Panc1 (cell line): Measurements from ENCODE around the gene SMIM22. TPM values are rescaled to one million over a fixed set of nuclear protein-coding genes. Genes with fewer than 3 reads are reported as not detected.

Experiments
- ATAC-seq: fragments of 200-7000 bp; cut with Tn5 transposase; 2 replicates; pipeline ENCODE4 v1.9.1; 2020; ENCODE audit warnings: mild to moderate bottlenecking, moderate library complexity
- BruUV-seq: library from RNA; stranded (reverse); fragments of 400-500 nt; replicated peaks from 2 replicates; lab custom pipeline; 2021; lab: Mats Ljungman, UMichigan
- CTCF ChIA-PET: fragments of 300-600 bp; sonication (Branson Sonifier 250); formaldehyde crosslinking; loops from one replicate; lab custom pipeline; 2022; ENCODE audit warnings: antibody characterized with exemption; lab: Charles Lee
- POLR2A ChIA-PET: fragments of 300-600 bp; sonication (Branson Sonifier 250); formaldehyde crosslinking; loops from one replicate; lab custom pipeline; 2022; ENCODE audit warnings: antibody characterized with exemption; lab: Charles Lee
- DNase-seq: peaks from one replicate; pipeline ENCODE4 v3.0.0-alpha.2; 2010; ENCODE audit warnings: low read depth, low spot score
- H3K27ac ChIP-seq: 2 replicates; pipeline ENCODE4 v1.5.1; 2011; ENCODE audit warnings: mild to moderate bottlenecking, low read length, inconsistent platforms
- H3K27me3 ChIP-seq: fragments of 200-500 bp; sonication (Bioruptor generic); 2 replicates; pipeline ENCODE4 v1.6.0; 2014; ENCODE audit warnings: low read length, inconsistent platforms; ENCODE audit not compliant: control insufficient read depth, insufficient read depth
- H3K36me3 ChIP-seq: fragments of 200-500 bp; sonication (Bioruptor generic); 2 replicates; pipeline ENCODE4 v1.5.1; 2014; ENCODE audit warnings: inconsistent platforms, mild to moderate bottlenecking, low read length, moderate library complexity; ENCODE audit not compliant: control insufficient read depth, insufficient read depth
- H3K4me1 ChIP-seq: 2 replicates; pipeline ENCODE4 v1.5.1; 2011; ENCODE audit warnings: inconsistent platforms, mild to moderate bottlenecking, low read length, moderate library complexity; ENCODE audit not compliant: control insufficient read depth, insufficient read depth
- H3K4me3 ChIP-seq, 2 experiments: 2 replicates each; pipeline ENCODE4 v1.5.1; 2011 to 2012; ENCODE audit warnings: low read depth in 2 of 2, low read length in 2 of 2, mild to moderate bottlenecking in 2 of 2, inconsistent platforms in 1 of 2, moderate library complexity in 1 of 2
- H3K9me3 ChIP-seq: fragments of 200-500 bp; sonication (Bioruptor generic); 2 replicates; pipeline ENCODE4 v1.5.1; 2014; ENCODE audit warnings: low read depth, mild to moderate bottlenecking, inconsistent platforms, low read length, moderate library complexity; ENCODE audit not compliant: control insufficient read depth, insufficient read depth
- POLR2AphosphoS5 ChIP-seq: IDR thresholded peaks from 2 replicates; pipeline ENCODE4 v1.6.1; 2012; ENCODE audit warnings: mild to moderate bottlenecking, low read depth, low read length, moderate library complexity
- SIN3A ChIP-seq: IDR thresholded peaks from 2 replicates; pipeline ENCODE4 v1.6.1; 2012; ENCODE audit warnings: low read depth, mild to moderate bottlenecking, low read length, moderate library complexity, borderline replicate concordance; ENCODE audit not compliant: insufficient read depth
- TCF7L2 ChIP-seq: IDR thresholded peaks from 2 replicates; pipeline ENCODE4 v1.6.1; 2011; ENCODE audit warnings: mild to moderate bottlenecking, low read depth, low read length, inconsistent platforms
- in situ Hi-C: cut with HindIII; loops from 2 replicates; pipeline ENCODE4 v1.10.0; 2016; ENCODE audit warnings: low sequenced_read_pairs, low pct_unique_long_range_greater_than_20kb
- intact Hi-C: fragments of 100-400 bp; cut with micrococcal nuclease; formaldehyde crosslinking; loops from one replicate; pipeline ENCODE4 v1.10.0; 2022; ENCODE audit not compliant: unreplicated experiment
- total RNA-seq: library from RNA; stranded (reverse); gene quantifications from one replicate; pipeline ENCODE4 v1.2.1, GENCODE V29; 2021; ENCODE audit not compliant: unreplicated experiment
- TF ChIP-seq, protein P1 (sequence below), 2 experiments: IDR thresholded peaks; 2 replicates each; pipeline ENCODE4 v1.6.1; 2011 to 2012; ENCODE audit warnings: low read depth in 2 of 2, control low read depth in 1 of 2, low read length in 1 of 2, mild to moderate bottlenecking in 1 of 2, moderate library complexity in 1 of 2; ENCODE audit not compliant: insufficient read depth in 1 of 2
- TF ChIP-seq, protein P2 (sequence below): fragments of 450-650 bp; IDR thresholded peaks from 2 replicates; pipeline ENCODE4 v1.5.1; 2017; ENCODE audit warnings: mild to moderate bottlenecking

SMIM22 gene
- total RNA-seq, 1 experiment from 2014 or later, result not detected

DNA sequence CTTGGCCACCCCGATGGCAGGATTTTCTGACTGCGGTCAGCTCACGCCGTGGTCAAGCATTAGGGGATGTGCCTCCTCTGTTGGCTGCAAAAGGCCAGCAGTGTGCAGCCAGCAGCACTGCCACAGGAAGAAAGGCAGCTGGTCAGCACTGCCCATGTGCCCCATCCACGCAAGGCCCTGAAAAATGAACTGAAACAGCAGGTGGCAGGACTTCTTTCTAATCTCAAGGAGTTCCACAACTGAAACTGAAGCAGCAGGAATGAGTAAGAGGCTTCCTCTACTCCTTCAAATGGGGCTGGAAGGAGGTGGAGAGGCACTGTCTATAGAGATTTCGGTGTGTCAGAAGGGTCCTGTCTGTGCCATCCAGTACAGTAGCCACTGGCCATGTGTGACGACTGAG lies 31.4 kb upstream of the SMIM22 start:
- ChIA-PET POLR2A (no interaction called here), CTCF (no interaction called here)
- intact Hi-C loops, result no loop called here
- H3K27ac ChIP-seq, result no peak overlapping the region
- TF ChIP-seq TCF7L2 (no peak), POLR2AphosphoS5 (no peak), SIN3A (no peak)
- TF ChIP-seq, protein P1, sequence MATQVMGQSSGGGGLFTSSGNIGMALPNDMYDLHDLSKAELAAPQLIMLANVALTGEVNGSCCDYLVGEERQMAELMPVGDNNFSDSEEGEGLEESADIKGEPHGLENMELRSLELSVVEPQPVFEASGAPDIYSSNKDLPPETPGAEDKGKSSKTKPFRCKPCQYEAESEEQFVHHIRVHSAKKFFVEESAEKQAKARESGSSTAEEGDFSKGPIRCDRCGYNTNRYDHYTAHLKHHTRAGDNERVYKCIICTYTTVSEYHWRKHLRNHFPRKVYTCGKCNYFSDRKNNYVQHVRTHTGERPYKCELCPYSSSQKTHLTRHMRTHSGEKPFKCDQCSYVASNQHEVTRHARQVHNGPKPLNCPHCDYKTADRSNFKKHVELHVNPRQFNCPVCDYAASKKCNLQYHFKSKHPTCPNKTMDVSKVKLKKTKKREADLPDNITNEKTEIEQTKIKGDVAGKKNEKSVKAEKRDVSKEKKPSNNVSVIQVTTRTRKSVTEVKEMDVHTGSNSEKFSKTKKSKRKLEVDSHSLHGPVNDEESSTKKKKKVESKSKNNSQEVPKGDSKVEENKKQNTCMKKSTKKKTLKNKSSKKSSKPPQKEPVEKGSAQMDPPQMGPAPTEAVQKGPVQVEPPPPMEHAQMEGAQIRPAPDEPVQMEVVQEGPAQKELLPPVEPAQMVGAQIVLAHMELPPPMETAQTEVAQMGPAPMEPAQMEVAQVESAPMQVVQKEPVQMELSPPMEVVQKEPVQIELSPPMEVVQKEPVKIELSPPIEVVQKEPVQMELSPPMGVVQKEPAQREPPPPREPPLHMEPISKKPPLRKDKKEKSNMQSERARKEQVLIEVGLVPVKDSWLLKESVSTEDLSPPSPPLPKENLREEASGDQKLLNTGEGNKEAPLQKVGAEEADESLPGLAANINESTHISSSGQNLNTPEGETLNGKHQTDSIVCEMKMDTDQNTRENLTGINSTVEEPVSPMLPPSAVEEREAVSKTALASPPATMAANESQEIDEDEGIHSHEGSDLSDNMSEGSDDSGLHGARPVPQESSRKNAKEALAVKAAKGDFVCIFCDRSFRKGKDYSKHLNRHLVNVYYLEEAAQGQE (IDR thresholded peaks at IDR 0.05; ENCODE audit: insufficient read depth in 1 of 2, low read depth in 2 of 2, low read length in 1 of 2), result no peak
- TF ChIP-seq, protein P2, sequence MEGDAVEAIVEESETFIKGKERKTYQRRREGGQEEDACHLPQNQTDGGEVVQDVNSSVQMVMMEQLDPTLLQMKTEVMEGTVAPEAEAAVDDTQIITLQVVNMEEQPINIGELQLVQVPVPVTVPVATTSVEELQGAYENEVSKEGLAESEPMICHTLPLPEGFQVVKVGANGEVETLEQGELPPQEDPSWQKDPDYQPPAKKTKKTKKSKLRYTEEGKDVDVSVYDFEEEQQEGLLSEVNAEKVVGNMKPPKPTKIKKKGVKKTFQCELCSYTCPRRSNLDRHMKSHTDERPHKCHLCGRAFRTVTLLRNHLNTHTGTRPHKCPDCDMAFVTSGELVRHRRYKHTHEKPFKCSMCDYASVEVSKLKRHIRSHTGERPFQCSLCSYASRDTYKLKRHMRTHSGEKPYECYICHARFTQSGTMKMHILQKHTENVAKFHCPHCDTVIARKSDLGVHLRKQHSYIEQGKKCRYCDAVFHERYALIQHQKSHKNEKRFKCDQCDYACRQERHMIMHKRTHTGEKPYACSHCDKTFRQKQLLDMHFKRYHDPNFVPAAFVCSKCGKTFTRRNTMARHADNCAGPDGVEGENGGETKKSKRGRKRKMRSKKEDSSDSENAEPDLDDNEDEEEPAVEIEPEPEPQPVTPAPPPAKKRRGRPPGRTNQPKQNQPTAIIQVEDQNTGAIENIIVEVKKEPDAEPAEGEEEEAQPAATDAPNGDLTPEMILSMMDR, result no peak
- ATAC-seq (no peak), DNase-seq (no peak)
- H3K4me1 ChIP-seq, result peaks cover 13% of the 10 kb centered on the region
- H3K4me3 ChIP-seq, result no peak overlapping the region
- no peaks in the 10 kb centered on the region for H3K9me3 ChIP-seq
- in situ Hi-C loops, result no loop called here
- no peaks in the 10 kb centered on the region for H3K27me3 ChIP-seq
- peaks cover 2% of the 10 kb centered on the region; the same call in 1 of the 2 replicates for H3K36me3 ChIP-seq
- no TSS peak for BruUV-seq

DNA sequence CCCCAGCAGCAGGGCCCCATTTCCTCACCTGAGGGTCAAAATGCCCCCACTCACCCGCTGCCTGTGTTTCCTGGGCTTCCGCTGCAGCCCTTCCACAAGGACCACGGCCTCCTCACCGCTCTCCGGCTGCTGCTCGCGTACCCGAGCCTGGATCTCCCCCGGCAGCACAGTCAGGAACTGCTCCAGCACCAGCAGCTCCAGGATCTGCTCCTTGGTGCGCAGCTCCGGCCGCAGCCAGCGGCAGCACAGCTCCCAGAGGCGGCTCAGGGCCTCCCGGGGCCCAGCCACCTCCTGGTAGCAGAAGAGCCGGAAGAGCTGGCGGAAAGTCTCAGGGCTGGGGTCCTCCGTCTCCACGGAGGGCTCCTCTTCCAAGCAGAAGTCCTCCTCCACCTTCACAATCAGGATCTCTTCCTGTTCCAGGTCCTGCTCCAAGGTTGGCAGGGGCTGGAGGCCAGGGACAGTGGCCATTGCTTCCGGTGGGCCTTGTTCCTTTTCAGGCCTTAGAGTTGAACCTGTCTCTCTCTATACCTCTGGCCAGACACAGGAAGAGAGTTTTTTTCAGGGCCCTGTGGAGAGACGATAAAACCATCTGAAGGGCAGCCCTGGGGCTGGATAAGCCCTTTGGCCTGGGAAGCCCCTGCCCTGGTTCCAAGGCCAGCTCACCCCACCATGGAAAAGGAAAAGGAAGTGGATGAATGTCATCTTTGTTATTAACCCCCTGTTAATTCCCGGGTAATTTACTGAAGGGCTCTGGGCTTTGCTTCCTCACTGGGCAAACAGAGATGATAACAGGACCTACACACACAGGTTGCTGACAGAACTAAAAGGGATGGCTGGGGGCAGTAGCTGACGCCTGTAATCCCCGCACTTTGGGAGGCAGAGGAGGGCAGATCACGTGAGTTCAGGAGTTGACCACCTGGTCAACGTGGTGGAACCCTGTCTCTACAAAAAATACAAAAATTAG lies 29.4 kb upstream of the SMIM22 start:
- no peak for ATAC-seq
- BruUV-seq, result TSS peak; percentile 70

More for the DNA sequence above, 29.4 kb upstream of the SMIM22 start:
- DNase-seq, result no peak
- H3K9me3 ChIP-seq, result no peaks in the 10 kb centered on the region
- intact Hi-C loops (no loop called here), in situ Hi-C loops (no loop called here)
- TF ChIP-seq, protein P2, result no peak
- TF ChIP-seq SIN3A (no peak), POLR2AphosphoS5 (no peak), TCF7L2 (no peak)
- TF ChIP-seq, protein P1 (IDR thresholded peaks at IDR 0.05; ENCODE audit: insufficient read depth in 1 of 2, low read depth in 2 of 2, low read length in 1 of 2), result no peak
- ChIA-PET POLR2A (no interaction called here), CTCF (no interaction called here)
- H3K27ac ChIP-seq, result peak overlapping the region; percentile 97
- no peaks in the 10 kb centered on the region for H3K27me3 ChIP-seq
- H3K36me3 ChIP-seq, result peaks cover 2% of the 10 kb centered on the region; the same call in 1 of the 2 replicates
- peak overlapping the region; percentile 70 to 94 for H3K4me3 ChIP-seq
- peaks cover 18% of the 10 kb centered on the region for H3K4me1 ChIP-seq
